HG02885 (cell line): ENCODE measurements around the gene MEGF11.

Source experiments
- ATAC-seq: cut with Tn5 transposase; IDR thresholded peaks from one replicate; pipeline ENCODE4 v1.9.1; 2021; ENCODE audit warnings: mild to moderate bottlenecking; ENCODE audit not compliant: unreplicated experiment, poor library complexity

Gene MEGF11

DNA sequence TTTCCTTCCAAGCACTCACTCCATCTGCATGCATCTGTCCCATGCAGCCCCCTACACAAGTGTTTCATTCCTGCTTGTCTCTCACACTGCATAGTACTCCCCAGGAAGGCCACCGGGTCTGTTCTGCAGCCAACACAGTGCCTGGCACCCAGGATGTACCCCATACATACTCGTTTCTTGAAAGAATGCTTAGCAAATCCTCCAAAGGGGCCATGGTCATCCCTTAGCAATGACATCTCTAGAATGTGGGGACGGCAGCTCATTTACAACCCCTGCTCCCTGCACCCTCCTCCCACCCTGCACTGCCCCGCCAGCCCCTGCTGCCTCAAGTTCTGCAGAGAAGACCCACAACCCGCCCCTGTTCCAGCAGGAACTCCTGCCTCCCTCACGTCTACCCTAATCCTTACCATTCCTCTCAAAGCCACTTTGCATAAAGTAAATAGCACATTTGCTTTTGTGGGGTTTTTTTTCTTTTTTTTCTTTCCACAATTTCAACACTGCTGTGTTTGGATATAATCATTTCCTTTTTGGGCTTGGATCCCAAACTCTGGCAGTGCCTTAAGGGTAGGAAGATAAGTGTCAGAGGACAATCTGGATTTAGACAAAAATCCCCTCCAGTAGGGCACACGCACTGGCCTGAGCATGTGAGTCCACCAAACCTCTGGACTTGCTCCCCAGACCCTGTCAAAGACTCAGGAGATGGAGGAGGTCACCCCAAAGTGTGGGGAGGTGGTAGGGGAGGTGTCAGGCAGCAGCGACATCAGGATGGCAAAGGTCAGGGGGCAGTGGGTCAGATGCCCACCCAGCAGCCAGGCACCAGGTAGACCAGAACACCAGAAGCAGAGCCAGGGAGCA lies 68.4 kb downstream of the MEGF11 start:
- no peak for ATAC-seq

DNA sequence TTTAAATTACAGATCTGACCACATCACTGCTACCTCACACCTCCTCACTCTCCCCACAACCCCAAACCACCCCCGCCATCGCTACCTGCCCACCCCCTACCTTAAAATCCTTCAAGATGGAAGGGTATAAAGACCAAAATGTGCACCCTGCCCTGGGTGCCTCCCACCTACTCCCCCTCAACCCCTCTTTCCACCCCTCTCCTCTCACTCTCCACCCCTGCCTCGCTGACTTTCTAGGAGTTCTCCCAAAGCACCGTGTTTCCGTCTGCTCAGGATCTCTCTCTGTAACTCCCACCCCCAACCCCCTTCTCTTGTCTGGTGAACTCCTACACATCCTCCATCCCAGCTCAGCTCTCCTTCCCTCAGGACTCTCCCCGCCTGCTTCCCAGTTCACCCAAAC lies 69.1 kb downstream of the MEGF11 start:
- no peak for ATAC-seq

DNA sequence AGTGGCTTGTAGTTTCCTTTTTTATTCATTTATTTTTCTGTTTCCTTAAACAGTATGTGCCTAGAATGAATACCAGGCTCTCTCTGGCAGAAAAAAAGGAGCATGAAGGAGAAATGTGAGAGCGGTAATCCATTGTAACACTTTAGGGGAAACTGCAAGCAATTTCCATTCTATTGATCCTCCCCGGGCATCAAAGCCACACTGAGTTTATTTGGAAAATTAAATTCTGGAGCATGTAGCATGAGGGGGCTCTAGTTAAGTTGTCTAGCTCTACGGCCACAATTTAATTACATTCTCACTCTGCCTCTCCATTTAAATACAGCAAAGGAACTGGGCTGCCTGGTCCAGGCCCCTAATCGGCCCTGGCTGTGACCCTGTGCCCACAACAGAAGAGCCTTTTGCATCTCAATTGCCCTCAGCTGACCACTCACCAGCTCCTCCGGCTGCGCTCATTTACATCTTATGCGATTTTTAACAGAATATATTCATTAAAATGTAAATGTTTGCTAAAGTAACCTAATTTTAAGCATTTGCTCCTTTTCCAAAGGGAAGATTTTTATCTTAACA lies 72.9 kb downstream of the MEGF11 start:
- no peak for ATAC-seq

DNA sequence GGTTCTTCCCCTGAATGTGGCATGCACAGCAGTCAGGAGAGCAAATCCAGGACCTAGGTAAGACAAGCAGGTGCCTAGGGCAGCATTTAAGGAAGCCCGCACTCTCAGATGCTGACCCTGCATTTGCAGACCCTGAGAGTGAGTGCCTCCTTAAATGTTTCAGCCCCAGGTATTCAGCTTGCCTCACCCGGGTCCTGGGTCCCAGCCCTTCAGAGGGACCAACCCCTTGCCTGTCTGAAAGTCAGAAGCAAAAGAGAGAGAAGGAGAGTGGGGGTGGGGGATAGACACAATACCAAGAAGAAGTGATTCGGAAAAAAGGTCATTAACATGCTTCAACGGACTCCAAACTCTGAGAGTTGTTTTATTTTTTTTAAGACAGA lies 75.0 kb downstream of the MEGF11 start:
- no peak for ATAC-seq

DNA sequence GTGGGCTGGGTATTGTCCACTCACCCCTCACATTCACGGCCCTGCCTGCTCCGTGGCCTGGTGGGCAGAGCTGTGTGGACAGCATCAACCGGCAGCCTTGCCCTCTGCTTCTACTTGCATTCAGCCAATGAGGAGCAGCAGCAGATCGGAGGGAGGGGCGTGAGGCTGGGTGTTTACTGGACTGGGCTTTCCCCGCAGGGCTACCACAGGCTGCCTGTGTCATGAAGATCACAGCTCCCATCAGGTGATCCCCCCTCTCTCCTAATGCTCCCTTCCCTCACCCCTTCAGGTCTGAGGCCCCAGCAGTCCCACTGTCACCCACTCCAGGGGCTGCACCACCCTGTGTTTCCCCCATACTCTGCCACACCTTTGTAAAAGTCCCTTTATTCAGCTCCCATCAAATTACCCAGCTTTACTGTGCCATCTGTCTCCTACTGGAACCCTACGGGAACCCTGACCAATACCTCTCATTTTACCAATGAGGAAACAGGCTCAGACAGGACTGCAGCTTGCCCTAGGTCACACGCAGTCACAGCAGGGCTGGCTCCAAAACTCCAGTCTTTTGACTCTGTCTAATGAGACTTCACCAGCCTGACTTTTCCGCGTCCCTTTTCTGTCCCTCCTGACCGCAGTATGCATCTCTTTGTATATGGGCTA lies 81.1 kb downstream of the MEGF11 start:
- no peak for ATAC-seq

DNA sequence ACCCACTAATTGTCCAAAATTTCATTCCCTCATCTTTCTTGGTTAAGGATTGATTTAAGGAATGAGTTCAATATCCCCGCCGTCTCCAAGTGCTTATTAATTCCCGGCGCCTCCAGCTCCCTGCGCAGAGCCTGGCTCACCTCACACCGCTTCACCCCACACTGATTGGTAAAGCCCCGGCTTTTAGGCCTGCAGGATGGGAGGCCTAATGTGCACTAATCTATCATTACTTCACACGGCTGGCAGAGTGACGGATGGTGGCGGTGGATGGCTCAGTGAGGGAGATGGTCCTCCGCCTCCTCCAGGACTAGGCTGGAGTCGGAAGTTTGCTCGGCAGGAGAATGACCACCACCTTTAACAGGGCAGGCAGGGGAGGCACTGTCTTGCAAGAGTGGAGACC lies 81.7 kb downstream of the MEGF11 start:
- ATAC-seq = no peak

DNA sequence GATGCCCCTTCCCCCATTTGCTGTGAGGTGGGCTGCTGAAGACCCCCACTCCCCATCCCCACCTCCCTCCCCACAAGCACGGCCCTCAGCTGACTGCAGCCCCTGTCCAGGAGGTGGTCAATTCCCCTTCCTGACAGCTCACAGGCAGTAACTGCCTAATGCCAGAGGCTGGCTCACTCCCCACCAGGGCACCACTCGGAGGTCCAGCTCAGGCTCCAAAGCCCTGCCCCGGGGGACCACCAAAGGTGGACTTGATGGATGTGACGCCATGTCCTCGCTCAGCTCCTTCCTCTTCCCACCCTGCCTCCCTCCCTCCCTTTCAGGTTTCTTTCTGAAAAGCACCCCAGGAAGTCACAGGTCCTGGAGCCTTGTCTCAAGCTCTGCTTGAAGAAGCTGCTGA lies 82.8 kb downstream of the MEGF11 start:
- no peak for ATAC-seq

DNA sequence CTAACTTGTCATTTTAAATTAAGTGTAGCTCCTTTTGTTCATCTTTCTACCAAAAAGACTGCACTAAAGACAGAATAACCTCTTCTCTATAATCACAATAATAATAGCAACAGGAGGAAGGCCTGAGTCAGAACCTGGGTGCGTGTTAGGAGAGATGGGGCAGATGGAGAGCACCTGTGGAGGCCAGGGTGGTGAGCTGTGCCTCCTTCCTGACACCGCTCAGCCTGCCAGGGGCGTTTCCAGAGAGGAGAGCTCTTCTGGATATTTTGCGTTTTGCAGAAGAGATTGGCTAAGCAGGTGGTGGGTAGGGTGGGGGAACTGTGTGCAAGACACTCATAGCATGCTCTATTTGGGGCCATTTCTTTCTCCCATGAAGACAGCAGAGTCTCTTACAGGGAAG lies 83.5 kb downstream of the MEGF11 start:
- no peak for ATAC-seq

DNA sequence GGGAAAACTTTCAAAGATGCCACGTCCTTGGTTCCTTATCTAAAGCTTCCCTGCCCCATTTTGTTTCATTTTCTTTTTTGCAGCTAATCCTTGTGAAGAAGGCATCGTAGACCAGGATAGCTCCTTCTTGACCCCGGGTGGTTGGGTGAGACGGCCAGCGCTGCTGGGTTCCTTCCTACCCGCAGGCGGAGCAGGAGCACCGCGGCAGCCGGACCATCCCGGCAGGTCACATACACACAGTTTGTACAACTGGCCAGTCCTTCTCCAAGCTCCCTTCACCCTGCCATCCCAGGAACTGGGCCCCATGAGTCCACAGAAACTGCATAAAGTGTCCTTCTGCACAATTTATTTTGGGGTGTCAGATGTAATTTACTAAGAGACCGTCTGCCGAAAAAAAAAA lies 83.9 kb downstream of the MEGF11 start:
- ATAC-seq = no peak

DNA sequence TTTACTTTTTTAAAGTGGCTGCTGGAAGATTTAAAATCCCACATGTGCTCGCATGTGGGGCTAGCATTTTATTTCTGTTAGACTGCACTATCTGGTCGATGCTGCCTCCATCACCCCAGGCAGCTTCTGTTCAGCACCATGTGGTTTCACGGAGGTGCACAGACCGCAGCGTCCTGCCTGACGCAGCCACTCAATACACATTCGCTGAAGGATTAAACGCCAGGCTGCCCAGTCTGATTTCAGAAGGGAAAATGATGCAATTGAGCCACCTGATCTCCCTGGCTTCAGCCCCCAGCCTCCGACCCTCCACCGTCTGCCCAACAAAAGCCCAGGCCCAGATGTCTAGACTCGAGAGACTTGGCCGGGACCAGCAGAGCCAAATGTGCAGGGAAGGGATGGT lies 84.5 kb downstream of the MEGF11 start:
- ATAC-seq = no peak

DNA sequence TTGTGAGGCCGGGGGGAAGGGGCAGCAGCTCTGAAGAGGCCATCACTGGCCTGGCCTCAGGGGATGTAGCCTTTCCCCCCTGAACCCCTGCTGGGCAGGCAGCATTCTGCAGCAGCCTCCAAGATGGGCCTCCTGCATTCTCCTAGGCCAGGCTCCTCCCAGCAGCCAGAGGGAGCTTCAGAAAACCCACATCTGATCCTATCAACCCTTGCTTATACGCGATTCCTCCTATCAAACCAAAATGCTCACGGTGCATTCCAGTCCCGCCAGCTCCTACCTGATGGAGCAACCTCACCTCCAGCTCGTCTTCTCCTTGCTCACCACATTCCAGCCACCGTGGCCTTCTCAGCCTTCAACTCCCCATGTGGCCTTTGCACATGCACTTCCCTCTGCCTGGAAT lies 85.7 kb downstream of the MEGF11 start:
- ATAC-seq = no peak

DNA sequence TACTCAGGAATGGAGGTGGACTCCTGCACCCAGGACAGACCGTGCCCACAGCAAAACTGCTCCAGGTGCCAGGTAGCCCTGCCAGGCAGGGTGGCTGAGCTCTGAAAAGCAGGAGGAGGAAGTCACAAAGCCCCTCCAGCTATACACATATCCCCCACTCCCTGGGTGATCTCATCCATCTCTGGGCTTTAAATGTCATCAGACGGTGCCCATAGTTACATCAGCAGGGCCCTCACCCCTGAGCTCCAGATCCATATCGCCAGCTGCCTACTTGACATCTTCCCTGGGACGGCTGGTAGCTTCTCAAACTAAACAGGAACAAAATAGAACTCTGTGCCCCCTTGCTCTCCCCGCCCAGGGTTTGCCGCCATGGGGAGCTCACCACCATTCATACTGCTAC lies 87.7 kb downstream of the MEGF11 start:
- no peak for ATAC-seq

DNA sequence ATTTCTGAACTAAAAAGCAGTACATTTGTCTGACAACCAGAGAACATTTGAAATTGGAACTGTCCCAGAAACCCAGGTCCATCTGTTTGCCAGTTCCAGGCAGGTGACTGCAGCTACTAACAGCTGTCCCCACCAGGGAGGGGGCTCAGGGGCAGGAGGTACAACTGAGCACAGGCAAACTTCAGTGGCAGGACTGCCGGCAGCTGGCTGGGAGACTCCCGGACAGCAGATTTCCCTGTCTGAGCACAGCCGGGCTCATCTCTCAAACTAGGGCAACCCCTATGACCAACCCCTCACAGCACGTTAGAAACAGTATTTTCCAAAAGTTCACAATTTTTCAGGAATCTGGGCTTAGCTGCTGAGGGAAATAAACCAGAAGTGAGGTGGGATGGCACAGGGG lies 88.8 kb downstream of the MEGF11 start:
- ATAC-seq = no peak

DNA sequence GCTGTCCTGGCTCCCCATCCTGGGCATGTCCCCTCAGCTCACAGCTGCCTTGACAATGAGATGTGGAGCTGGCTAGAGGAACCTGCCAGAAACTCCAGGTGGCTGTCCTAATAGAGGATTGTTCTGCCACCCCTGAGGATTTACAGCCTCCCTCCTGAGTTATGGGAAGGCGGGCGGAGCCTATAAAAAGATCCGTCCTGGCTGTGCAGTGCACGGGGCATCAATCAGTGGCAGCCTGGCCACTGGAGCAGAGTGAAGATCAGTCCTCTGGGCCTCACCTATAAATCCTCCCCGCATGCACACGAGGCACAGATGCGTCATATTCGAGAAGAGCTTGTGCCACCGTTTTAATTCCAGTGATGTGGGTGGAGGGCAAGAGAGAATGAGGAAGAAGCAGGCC lies 90.0 kb downstream of the MEGF11 start:
- no peak for ATAC-seq

DNA sequence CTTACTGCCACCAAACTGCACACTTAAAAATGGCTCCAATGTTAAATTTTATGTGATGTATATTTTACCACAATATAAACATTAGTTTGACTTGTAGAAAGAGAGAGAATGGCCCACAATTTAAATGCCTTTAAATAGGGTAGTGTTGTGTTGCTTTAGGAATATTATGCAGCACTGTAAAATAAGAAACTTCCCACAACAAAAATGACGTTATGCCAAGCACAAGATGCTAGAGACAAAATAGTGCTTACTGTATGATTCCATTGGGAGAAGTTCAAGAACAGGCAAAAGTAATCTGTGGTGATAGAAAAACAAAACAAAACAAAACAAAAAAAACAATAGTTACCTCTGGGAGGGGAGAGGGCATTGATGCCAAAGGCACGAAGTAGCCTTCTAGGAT lies 91.3 kb downstream of the MEGF11 start:
- ATAC-seq = no peak

DNA sequence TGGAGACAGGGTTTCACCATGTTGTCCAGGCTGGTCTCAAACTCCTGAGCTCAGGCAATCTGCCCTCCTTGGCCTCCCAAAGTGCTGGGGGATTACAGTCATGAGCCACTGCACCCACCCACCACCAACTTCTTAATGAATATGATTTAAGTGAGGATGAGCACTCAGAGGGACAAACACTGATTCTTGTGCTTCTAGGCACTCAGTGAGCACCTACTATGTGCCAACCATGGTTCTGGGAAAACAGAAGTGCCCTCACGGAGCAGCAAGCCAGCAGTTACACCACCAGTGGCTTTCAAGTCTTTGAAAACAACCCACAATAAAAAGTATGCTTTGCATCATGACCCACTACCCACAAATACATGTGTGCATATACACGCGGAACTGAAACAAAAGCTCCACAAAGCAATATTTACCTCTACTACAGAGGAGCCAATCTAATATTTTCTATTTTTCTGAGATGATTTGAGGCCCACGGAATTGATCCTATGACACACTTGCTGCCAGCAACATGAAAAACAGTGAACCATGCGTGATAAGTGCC lies 91.9 kb downstream of the MEGF11 start:
- no peak for ATAC-seq

DNA sequence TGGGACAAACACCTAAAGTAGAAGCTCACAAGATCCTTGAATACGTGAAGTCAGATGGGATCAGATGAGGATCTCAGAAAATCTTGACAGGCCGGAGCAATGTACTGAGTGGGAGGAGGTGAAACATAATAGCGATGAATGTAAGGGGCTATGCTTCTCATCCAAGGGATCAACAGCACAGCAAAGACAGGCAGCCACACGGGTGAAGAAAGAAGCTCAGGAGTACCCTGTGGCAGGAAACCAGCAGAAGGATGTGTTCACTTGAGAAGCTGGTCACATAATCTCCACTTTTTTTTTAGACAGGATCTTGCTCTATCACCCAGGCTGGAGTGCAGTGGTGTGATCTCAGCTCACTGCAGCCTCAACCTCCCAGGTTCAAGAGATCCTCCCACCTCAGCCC lies 92.4 kb downstream of the MEGF11 start:
- no peak for ATAC-seq

DNA sequence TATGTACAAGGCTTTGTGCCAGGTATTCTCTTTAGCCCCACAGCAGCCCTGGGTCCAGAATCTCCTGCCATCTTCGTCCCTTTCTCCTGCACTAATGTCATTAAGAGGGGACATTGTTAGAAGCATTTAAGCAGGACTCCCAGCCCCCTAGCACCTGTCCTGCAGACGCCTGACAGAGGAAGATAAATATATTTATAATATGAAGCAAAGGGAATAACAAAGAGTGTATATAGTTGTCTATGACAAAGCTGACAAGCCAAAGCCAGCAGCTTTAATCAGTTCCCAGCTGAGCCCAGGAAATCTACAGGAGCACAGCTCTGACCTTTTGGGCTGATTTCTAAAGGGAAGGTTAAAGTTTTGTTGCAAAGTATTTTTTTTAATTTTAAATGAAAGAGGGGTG lies 96.0 kb downstream of the MEGF11 start:
- ATAC-seq = no peak

DNA sequence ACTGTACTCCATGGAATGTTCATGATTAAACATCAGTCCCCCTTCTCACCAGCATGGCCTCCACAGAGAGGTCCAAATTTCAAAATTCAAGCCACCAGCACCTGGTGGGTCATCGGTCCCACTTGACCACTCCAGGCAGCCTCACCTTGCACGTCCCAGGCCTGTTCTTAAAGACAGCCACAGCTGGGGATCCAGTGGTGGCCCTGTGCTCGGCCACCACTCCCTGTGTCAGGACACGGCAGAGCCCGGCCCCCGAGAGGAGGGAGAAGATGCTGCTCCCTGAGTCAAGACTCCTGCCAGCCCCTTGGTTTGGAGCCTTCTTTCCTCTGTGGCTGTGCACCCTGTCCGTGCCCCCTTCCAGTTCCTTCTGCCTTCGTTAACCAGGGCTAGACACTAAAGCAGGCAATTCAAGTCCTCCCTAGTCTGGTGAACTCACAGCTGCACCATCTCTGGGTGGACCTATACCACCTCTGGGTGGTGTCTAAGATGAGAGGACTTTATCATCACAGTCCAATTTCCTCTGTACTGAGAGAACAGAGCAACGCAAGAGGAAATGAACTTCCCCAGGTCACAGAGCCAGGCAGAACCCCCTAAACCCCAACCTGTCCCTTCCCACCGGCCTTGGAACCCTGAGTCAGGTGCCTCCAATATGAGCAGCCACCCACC lies 97.1 kb downstream of the MEGF11 start:
- ATAC-seq = no peak

DNA sequence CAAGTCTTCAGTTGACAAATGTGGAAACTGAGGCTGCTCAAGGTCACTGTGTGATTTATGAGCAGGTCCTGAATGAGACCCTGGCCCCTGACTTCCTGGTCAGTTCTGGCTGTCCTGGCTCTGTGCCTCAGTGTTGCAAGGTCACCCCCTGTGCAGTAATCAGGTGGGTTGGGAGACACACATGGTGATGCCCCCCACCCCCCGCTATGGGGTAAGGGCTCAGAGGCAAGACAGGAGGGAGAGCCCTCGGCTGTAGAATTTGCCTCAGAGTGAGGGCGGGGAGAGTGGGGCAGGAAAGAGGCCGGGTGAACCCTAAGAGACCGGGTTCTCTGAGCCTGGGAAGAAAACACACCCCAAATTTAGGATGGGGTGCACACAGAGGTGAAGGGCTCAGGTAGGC lies 98.5 kb downstream of the MEGF11 start:
- no peak for ATAC-seq

DNA sequence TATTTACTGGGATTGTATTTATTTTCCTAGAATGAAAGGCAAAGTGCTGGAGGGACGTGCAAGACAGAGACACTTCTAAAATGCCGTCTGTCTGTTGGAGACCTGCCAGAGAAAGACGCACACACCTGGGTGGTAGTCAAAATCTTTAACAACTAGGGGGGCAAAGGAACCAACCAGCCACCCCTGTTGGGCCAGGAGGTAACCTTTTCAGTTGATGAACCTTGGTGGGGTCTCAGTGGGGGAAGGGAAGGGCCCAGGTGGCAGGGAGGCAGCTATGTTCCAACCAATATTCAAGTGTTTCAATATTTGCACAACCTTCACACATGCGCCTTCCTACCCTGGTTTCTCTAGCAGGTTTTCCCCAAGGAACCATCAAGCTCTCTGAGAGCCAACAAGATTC lies 99.0 kb downstream of the MEGF11 start:
- no peak for ATAC-seq
